GM21786 (cell line): ENCODE results near the gene MMP14.
"Not testable (repeated sequence)": the region's sequence is repeated elsewhere in the genome, so short reads cannot be mapped to it uniquely, and the experiment has no call there.

ENCODE experiments used
- ATAC-seq: cut with Tn5 transposase; IDR thresholded peaks from one replicate; pipeline ENCODE4 v1.9.1; 2021; ENCODE audit not compliant: unreplicated experiment

The MMP14 gene

DNA sequence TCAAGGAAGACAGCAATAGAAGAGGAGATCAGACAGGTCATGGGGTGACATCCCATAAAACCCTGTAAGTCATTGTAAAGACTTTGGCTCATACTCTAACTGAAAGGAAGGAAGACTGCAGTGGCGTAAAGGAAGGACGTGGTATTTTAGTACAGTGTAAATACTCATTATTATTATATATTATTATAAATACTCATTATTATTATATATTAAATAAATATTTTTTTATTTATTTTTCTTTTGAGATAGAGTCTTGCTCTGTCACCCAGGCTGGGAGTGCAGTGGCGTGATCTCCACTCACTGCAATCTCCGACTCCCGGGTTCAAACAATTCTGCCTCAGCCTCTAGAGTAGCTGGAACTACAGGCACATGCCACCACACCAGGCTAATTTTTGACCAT is 20.0 kb downstream of the MMP14 start:
- ATAC-seq: no peak

DNA sequence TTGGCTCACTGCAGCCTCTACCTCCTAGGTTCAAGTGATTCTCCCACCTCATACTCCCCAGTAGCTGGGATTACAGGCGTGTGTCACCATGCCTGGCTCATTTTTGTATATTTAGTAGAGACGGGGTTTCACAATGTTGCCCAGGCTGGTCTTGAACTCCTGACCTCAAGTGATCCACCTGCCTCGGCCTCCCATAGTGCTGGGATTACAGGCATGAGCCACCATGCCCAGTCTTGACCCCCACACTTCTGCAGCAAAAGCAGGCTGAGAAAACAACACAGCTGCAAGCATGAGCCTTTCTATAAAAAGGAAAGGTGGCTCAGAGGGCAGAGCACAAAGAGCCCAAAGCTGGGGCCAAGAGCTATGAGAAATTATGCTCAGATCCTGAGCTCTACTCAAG is 24.0 kb downstream of the MMP14 start:
- not testable (repeated sequence) for ATAC-seq

DNA sequence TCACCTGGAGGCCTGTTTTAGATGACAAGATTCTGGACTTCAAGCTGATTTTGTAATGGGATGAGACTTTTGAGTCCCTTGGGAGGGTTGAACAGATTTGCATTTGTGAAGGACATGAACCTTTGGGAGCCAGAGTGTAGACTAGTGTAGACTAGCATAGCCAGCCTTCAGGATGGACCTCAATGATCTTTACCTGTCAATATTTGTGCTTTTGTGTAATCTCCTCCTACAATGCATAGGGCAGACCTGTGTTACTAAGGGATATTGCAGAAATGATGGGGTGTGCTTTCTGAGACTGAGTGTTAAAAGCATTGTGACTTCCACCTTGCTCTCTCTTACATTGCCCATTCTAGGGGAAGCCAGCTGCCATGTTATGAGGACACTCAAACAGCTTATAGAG is 25.3 kb downstream of the MMP14 start:
- no peak for ATAC-seq

DNA sequence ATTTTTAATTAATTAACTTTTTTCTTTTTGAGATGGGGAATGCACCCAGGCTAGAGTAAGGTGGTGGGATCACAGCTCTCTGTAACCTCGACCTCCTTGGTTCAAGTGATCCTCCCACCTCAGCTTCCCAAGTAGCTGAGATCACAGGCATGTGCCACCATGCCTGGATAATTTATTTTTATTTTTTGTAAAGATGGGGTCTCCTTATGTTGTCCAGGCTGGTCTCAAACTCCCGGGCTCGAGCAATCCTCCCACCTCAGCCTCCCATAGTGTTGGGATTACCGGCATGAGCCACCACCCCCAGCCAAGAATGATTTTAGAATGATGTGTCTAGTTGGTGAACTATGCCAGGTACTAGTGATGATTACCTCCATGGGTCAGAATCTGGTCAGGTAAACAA is 28.6 kb downstream of the MMP14 start:
- no peak for ATAC-seq

DNA sequence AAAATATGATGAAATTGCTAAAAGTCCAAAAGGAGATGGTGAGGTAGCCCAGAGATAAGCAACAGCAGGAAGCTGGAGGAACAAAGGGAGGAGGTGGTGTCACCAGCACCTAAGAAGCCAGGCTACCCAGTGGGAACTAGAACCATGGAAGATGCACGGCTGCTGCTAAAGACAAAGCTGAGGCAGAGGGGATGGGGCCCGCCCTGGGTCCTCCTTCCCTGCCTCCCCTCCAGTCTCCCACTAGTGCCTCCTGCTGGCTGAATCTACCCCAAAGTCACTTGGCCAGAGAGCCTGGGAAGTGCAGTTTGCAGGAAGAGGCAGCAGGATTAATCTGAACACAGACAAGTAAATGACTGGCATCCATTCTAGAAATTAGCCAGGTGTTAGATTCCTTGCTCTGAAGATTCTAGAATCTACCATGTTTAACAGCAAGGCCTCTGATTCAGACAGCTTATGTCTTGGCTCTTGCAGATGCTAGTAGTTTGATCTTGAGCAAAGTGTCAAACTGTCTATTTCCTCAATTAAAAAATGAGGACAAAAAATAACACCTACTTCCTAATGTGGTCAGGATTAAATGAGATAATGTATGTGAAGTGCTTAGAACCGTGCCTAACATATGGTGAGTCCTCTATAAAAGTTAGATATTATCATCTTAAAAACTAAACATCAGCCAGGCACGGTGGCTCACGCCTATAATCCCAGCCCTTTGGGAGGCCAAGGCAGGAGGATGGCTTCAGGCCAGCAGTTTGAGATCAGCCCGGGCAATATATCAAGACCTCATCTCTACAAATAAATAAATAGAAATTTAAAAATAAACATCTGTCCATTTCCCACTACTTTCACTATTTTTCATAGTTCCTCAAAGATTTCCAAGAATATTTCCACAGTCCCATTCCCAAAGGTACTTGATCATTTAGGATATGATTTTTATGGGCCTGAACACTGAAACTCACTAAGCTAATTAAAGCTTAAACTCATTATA is 29.3 kb downstream of the MMP14 start:
- no peak for ATAC-seq

DNA sequence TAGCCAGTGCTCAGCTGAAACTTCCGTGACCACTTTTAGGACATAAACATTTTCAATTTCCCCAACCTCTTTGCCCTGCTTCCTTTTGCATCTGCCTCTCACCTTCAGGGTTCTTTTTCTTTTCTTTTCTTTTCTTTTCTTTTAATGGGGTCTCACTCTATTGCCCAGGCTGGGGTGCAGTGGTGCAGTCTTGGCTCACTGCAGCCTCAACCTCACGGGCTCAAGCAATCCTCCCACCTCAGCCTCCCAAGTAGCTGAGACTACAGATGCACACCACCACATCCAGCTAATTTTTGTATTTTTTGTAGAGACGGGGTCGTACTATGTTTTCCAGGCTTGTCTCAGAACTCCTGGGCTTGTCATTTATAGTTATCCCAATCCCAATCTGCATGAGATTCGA is 30.5 kb downstream of the MMP14 start:
- no peak for ATAC-seq

DNA sequence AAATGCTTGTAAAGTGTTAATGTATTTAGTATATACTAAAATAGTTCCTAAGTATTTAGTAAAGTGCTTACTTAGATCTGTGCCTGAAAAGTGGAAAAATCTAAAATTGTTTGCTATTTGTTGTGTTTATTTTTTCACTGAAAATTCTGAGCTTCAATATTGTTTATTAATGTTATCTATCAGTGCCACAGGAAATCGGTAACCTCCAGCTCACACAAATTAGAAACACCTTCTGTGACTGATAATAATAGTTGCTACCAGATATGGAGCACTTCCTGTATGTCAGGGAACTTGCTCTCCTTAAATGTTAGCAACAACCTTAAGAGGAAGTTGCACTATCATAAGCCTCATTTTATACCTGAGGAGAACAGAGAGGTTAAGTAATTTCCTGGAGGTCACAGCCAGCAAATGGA is 34.4 kb downstream of the MMP14 start:
- peak; percentile 44 for ATAC-seq

DNA sequence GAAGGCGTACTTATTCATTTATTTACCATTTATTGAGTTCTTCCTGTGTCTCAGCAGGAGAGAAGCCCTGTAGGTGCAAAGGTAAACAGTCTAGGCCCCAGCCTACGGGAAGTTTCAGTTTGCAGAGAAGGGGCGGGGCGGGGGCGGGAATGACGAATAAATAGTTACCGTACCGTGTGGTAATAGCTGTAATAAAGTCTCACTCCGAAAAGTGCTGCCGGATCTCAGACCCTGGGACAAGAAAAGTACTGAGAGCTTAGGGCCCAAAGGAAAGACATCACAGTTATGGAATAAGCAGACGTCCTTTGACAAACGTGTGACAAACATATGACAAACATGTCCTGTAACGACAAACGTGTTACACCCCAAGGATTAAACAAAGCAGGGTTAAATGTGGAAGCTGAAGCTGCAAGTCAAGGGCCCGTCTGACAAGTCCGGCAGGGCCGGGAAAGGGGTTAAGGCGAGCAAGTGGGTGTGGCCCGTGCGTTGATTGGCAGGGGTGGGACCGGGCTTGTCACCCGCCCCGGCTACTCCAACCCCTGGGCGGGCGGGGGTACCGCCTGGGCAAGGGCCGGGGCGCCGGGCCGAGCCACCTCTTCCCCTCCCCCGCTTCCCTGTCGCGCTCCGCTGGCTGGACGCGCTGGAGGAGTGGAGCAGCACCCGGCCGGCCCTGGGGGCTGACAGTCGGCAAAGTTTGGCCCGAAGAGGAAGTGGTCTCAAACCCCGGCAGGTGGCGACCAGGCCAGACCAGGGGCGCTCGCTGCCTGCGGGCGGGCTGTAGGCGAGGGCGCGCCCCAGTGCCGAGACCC is 35.0 kb downstream of the MMP14 start, which contains the start of gene LRP10:
LRP10 (plus strand) TSS at position 517 of the 809 bp plus-strand sequence. CDS start 564 bp downstream, outside the sequence.
- ATAC-seq: peak; percentile 74

DNA sequence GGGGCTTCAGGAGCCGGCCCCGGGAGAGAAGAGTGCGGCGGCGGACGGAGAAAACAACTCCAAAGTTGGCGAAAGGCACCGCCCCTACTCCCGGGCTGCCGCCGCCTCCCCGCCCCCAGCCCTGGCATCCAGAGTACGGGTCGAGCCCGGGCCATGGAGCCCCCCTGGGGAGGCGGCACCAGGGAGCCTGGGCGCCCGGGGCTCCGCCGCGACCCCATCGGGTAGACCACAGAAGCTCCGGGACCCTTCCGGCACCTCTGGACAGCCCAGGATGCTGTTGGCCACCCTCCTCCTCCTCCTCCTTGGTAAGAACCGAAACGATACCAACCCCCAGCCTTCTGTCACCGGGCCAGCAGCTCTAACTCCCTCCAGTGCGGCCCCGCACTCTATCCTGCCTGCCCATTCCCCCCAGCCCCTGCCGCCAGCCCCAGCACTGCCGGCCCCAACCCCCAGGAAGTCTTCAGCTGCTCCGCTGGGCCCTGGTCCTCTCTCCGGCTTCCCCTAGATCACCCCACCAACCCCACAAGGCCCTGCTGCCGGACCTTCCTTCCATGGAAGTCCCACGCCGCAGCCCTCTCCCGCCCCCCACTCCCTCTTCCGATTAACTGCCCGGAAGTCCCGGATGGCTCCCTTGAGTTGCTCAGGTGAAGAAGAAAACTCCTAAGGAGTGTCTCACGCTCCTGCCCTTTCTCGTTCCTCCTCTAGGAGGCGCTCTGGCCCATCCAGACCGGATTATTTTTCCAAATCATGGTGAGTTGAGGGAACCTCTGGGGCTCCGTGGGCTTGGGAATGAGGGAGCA is 35.8 kb downstream of the MMP14 start:
- ATAC-seq: peak; percentile 20

DNA sequence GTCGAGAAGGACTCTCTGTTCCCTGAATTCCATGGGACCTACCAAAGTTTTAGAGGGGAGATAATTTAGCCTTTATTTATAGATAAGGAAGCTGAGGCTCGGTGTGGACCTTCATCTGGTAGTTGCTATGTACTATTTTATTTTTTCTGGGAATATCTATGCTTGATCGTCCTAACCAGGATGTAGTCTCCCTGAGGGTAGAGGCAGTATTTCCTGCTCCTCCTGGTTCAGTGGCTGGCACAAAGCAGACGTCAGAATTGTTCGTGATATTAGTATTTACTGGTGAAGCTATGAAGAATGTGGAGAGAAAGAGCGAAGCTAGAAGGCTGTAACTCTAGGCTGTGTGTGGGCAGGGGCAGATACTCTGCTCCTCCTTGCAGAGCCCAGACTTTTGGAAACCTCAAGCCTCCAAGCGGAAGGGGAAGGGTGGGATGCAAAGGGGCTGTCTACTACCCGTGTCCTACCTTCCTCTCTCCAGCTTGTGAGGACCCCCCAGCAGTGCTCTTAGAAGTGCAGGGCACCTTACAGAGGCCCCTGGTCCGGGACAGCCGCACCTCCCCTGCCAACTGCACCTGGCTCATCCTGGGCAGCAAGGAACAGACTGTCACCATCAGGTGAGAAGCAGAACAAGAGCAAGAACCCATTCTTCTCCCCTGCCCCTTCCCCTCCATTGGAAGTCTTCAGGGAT is 36.6 kb downstream of the MMP14 start:
- ATAC-seq: no peak

DNA sequence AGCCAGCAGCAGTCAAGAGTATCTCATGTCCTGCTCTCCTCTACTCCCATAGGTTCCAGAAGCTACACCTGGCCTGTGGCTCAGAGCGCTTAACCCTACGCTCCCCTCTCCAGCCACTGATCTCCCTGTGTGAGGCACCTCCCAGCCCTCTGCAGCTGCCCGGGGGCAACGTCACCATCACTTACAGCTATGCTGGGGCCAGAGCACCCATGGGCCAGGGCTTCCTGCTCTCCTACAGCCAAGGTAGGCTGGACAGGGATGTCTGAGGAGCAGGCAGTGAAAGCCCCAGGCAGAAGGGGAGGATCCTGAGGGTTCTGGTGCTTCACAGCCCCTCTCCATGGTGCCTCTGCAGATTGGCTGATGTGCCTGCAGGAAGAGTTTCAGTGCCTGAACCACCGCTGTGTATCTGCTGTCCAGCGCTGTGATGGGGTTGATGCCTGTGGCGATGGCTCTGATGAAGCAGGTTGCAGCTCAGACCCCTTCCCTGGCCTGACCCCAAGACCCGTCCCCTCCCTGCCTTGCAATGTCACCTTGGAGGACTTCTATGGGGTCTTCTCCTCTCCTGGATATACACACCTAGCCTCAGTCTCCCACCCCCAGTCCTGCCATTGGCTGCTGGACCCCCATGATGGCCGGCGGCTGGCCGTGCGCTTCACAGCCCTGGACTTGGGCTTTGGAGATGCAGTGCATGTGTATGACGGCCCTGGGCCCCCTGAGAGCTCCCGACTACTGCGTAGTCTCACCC is 38.8 kb downstream of the MMP14 start:
- no peak for ATAC-seq

DNA sequence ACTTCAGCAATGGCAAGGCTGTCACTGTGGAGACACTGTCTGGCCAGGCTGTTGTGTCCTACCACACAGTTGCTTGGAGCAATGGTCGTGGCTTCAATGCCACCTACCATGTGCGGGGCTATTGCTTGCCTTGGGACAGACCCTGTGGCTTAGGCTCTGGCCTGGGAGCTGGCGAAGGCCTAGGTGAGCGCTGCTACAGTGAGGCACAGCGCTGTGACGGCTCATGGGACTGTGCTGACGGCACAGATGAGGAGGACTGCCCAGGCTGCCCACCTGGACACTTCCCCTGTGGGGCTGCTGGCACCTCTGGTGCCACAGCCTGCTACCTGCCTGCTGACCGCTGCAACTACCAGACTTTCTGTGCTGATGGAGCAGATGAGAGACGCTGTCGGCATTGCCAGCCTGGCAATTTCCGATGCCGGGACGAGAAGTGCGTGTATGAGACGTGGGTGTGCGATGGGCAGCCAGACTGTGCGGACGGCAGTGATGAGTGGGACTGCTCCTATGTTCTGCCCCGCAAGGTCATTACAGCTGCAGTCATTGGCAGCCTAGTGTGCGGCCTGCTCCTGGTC is 39.4 kb downstream of the MMP14 start:
- no peak for ATAC-seq

DNA sequence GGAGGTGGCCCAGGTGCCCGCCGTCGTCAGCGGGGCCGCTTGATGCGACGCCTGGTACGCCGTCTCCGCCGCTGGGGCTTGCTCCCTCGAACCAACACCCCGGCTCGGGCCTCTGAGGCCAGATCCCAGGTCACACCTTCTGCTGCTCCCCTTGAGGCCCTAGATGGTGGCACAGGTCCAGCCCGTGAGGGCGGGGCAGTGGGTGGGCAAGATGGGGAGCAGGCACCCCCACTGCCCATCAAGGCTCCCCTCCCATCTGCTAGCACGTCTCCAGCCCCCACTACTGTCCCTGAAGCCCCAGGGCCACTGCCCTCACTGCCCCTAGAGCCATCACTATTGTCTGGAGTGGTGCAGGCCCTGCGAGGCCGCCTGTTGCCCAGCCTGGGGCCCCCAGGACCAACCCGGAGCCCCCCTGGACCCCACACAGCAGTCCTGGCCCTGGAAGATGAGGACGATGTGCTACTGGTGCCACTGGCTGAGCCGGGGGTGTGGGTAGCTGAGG is 40.7 kb downstream of the MMP14 start:
- no peak for ATAC-seq

DNA sequence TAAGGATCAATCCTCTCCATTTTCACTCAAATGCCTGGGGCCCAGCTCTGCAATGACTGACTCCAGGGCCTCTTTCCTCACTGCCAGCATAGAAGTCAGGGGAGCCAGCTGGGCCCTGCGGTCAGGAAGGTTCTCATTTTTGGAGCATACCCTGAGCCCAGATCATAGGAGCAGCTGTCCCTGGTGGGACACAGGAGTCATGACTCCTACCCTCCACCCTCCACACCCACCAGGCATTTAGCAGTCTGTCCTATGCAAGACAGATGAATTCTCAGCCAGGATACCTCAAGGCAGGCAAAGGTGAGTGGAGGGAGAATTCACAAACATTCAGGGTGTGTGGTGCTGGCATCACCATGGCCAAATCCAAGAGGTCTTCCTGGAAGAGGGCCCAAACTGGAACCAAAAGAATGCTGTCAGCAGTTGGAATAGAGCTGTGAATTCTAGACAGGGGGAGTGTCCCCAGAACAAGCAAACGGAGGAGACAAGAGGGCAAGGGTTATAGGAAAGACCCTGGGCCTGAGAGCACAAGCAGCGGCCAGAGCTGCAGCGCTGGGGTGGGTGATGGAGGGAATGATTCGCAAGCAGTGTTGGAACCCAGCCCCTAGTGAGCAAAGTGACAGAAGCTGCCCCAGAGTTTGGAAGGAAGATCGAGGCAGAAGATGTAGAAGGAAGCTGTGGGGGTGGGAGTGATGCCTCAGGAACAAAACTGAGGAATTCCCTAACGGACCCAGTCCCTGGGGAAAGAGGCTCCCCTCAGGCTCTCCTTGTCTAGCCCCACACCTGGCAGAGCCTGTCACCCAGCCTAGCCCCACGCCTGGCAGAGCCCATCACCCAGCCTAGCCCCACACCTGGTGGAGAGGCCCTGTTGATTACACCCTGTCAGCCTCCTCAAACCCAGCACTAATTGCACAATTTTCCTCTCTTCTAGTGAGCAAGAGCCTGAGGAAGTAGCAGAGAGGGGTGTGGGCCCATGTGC is 42.2 kb downstream of the MMP14 start:
- ATAC-seq: no peak

DNA sequence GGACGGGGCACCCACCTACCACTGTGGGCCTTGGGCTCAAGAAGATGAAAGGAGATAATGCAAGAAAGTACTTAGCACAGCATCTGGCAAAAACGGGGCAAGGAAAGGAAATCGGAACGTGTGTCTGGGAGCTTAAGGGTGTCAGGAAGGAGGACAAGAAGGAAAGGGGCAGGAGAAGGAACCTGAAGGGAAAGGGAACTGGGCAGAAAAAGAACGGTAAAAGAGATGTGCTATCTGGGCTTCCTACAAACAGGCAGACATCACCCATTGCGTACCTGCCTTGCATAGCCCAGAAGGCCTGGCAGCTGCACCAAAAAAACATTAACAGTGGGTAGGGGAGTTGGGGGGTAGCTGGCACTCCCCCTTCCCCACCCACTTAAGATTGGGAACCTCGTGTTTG is 45.7 kb downstream of the MMP14 start:
- no peak for ATAC-seq

DNA sequence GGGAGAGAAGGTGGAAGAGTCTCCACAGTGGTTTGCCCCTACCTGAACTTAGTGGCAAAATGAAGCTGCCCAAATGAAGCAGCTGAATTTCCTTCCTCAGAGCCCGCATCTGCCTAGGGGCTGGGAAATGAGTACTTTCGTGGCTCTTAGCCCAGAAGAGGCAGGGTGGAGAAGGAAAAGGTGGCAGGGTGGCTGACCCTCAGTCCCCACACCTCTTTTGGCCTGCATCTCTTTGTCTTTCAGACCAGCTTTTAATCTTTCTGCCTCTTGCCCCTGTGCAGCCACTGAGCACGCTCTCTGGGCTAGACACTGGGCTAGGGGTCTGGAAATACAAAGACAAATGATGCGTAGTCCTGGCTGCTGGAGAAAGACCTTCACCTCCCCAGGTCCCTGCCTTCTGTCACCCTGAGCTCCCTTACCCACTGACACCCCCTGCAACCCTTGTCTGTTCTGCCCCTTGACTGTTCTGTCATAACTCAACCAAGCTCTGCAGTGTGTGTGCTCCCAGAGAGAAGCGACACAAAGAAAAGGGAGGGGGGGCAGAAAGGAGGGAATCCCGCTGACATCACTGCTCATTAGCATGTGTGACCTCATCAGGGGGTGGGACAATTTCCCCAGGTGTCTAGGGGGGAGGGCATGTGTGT is 46.3 kb downstream of the MMP14 start:
- no peak for ATAC-seq

DNA sequence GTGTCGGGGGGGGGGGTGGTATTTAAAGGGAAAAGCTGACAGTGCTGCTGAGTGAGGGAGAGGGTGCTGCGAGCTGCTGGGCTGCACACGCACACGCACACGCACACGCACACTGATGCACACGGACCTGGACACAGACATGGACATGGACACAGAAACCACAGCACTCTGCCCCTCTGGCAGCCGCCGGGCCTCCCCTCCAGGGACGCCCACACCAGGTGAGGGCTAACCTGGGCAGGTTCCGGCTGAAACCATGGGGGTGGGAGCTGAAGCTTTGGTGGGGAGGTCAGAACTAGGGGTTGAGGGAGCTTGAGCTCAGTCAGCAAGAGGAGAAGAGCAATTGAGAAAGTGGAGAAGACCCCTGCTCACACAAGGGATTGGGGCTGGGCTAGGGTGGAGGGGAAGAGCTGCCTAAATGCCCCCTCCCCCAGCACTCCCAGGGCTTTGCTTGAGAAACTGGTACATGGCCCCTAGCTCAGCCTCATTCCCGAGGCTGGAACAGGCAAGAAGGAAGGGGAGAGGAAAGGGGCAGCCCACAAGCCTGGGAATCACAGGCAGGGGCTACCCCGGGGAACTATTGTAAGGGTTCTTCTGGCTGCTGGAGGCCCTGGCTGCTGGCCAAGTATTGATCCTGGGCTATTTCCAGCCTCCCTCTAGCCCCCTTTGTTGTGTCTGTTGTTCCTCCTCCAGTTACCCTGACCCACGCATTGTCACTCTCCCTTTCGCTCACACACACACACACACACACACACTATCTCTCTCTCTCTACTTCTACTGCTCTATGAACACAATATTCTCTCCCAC is 47.0 kb downstream of the MMP14 start, which contains the start of gene REM2:
REM2 (plus strand) TSS at position 50 of the 804 bp plus-strand sequence; CDS start at position 116, 66 bp downstream.
- ATAC-seq: no peak
